NCI-H446 (cell line): Measurements from ENCODE around the gene BEST2.

ENCODE experiments used
- DNase-seq, 2 experiments: peaks; one replicate each; lab custom pipeline; 2025; lab: John Stamatoyannopoulos, UW

The BEST2 gene

GRCh38 chr19:12800923-12801465 lies 49.4 kb downstream of the BEST2 start:
- DNase-seq = no peak

DNA sequence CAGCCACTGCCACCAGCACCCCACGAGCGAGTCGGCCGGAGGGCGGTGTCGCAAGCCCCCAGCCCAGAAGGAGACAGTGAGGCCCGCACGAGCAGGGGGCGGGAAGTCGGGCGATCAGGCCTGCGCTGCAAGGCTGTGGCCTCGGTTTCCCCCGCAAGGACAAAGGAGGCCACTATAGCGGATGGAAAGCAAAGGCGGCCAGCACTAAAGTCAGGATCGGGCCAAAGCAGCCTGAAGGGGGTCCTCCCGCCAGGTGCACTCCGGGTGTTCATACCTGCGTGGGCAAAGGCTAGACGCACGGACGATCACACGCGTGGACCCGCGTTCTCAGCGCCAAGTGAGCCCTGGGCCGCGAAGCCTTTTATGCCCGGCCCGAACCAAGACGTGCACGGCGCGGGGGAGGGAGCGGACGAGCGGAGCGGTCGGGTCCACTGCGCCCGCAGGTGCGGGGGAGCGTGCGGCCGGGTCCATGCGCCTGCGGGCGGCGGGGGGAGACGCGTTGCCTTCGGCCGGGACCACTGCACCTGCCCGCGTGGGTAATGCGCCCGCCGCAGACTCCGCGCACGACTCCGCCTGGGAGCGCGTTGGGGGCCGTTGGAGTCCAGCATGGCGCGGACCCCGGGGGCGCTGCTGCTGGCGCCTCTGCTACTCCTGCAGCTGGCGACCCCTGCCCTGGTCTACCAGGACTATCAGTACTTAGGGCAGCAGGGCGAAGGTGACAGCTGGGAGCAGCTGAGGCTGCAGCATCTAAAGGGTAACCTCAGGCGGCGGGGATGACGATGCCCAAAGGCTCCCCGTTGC lies 50.1 kb downstream of the BEST2 start, which contains the start of the genes PRDX2 and THSD8:
Gene PRDX2 (minus strand): TSS at position 335 of the 801 bp plus-strand sequence. CDS start 539 bp downstream, outside the sequence.
Gene THSD8 (plus strand): TSS at position 604 of the 801 bp plus-strand sequence. CDS start 3 bp downstream, at position 607.
- DNase-seq = peak; percentile 23 to 85

DNA sequence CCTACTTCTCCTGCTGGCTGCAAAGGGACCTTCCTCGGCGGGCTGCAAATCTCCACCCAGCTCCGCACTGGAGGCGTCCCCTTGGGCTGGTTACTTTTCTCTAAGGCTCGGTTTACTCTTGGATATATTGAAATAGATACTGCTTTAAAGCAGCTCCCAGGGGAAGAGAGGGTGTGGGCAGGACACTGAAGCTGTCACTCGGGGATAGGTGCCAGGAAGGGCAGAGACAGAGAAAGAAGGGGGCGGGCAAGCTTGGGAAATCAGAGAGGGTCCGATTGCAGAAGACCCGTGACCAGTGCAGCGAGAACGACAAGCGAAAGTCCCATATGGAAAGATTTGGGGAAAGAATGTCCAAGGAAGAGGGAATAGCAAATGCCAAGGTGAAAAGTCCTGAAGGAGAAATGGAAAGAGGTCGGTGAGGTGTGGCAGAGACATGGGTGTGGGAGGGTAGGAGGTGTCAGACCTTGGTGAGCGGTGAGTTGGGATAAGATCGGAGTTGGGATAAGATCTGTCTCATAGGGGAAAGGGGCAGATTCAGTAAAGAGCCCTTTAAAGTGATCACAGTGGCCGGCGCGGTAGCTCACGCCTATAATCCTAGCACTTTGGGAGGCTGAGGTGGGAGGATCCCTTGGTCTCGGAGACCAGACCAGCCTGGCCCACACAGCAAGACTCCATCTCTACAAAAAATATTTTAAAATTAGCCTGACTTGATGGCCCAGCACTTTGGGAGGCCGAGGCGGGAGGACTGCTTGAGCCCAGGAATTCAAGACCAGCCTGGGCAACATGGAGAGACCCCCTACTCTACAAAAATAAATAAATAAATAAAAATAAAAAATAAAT lies 50.9 kb downstream of the BEST2 start:
- DNase-seq = no peak

- no peak for DNase-seq
These were observed 52.5 kb downstream of the BEST2 start for GRCh38 chr19:12804051-12804450.

DNA sequence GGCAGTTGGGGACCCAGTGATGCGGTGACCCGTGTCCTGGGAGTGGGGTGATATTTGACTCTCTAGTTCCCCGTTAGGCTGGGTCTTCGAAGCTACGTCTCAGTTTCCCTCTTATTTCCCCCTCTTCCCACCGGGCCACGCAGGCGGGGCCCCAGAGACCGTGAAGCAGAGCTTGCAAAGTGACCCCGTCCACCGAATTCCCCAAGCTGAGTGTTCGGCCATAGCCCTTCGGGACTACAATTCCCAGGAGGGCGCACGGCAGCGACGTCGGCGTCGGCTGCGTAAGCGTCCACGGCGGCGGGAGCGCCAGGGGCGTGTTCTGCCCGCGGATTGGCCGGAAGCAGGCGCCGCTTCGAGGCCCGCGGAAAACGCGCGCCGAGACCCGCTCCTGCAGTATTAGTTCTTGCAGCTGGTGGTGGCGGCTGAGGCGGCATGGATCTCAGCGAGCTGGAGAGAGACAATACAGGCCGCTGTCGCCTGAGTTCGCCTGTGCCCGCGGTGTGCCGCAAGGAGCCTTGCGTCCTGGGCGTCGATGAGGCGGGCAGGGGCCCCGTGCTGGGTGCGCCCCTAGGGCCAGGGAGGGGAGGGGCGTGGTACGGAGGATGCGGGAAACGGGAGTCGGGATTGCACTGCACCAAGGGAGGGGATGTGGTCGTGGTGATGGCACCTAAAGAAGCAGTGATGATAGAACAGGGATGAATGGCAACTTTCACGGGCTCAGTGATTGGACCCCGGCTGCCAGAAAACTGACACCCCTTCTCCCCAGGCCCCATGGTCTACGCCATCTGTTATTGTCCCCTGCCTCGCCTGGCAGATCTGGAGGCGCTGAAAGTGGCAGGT lies 54.9 kb downstream of the BEST2 start, which contains the start of gene RNASEH2A:
Gene RNASEH2A (plus strand): TSS at position 343 of the 840 bp plus-strand sequence. CDS start 90 bp downstream, at position 433.
- DNase-seq = peak; percentile 78 to 98
